EL (cell line): ENCODE results near the gene TIGAR.

Experiments
- DNase-seq: peaks from one replicate; pipeline ENCODE4 v3.0.0-alpha.2; 2016

TIGAR gene

GRCh38 chr12:4307593-4308333 is 13.2 kb upstream of the TIGAR start:
- peak; percentile 73 for DNase-seq

GRCh38 chr12:4308334-4308950 is 12.6 kb upstream of the TIGAR start:
- DNase-seq, result no peak

- no peak for DNase-seq
These were observed 9.2 kb upstream of the TIGAR start for GRCh38 chr12:4311776-4312175.

- no peak for DNase-seq
These were observed 8.8 kb upstream of the TIGAR start for GRCh38 chr12:4312251-4312650.

- no peak for DNase-seq
These were observed 538 bp upstream of the TIGAR start for GRCh38 chr12:4320497-4320852.

- no peak for DNase-seq
These were observed 1.7 kb downstream of the TIGAR start for GRCh38 chr12:4322726-4323125.

GRCh38 chr12:4323396-4323795 is 2.4 kb downstream of the TIGAR start:
- DNase-seq, result no peak

- DNase-seq, result no peak
These were observed 3.4 kb downstream of the TIGAR start for GRCh38 chr12:4324366-4324765.

GRCh38 chr12:4325966-4326365 is 5.0 kb downstream of the TIGAR start:
- no peak for DNase-seq

- DNase-seq, result no peak
These were observed 6.3 kb downstream of the TIGAR start for GRCh38 chr12:4327293-4327692.

GRCh38 chr12:4330203-4330602 is 9.2 kb downstream of the TIGAR start:
- DNase-seq, result no peak

GRCh38 chr12:4331221-4331620 is 10.2 kb downstream of the TIGAR start:
- no peak for DNase-seq

GRCh38 chr12:4331842-4332241 is 10.8 kb downstream of the TIGAR start:
- DNase-seq, result no peak

- no peak for DNase-seq
These were observed 25.9 kb downstream of the TIGAR start for GRCh38 chr12:4346931-4347330.

- no peak for DNase-seq
These were observed 32.8 kb downstream of the TIGAR start for GRCh38 chr12:4353785-4354208.

- no peak for DNase-seq
These were observed 34.4 kb downstream of the TIGAR start for GRCh38 chr12:4355156-4356040.

- DNase-seq, result peak; percentile 26
These were observed 35.0 kb downstream of the TIGAR start for GRCh38 chr12:4356041-4356327.

- no peak for DNase-seq
These were observed 45.1 kb downstream of the TIGAR start for GRCh38 chr12:4366090-4366489.

GRCh38 chr12:4369548-4369947 is 48.5 kb downstream of the TIGAR start:
- no peak for DNase-seq

- no peak for DNase-seq
These were observed 49.3 kb downstream of the TIGAR start for GRCh38 chr12:4370265-4370664.

GRCh38 chr12:4372653-4373052 is 51.6 kb downstream of the TIGAR start:
- DNase-seq, result no peak

- no peak for DNase-seq
These were observed 54.4 kb downstream of the TIGAR start for GRCh38 chr12:4375449-4375848.

- no peak for DNase-seq
These were observed 57.8 kb downstream of the TIGAR start for GRCh38 chr12:4378772-4379171.

- DNase-seq, result peak; percentile 13
These were observed 58.4 kb downstream of the TIGAR start, which contains the start of gene FGF23 for GRCh38 chr12:4379405-4379804. TSS of gene FGF23 (minus strand) at chr12:4379712. CDS start at chr12:4379582, 130 bp downstream.
